ENCODE measurements around the gene SOX6.

DNA sequence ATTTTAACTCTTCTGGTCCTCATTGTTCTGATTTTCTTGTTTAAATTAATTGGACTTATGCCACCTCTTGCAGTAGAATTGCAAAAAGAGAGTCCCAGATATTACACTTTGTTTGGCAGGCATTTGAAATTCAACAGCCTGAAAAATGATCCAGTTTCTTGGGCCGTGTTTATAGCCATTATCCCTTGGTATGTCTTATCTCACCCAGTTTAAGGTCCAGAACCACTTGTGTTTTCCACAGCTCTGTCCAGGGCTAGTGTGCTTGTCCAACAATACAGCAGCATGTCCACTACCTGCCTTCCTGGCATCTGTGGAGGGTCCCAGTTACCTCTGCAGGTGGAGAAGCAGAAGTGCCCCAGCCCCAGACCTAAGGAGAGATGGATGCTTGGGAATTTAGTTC, 397.4 kb downstream of the SOX6 start:
- TF ChIP-seq, protein P1, sequence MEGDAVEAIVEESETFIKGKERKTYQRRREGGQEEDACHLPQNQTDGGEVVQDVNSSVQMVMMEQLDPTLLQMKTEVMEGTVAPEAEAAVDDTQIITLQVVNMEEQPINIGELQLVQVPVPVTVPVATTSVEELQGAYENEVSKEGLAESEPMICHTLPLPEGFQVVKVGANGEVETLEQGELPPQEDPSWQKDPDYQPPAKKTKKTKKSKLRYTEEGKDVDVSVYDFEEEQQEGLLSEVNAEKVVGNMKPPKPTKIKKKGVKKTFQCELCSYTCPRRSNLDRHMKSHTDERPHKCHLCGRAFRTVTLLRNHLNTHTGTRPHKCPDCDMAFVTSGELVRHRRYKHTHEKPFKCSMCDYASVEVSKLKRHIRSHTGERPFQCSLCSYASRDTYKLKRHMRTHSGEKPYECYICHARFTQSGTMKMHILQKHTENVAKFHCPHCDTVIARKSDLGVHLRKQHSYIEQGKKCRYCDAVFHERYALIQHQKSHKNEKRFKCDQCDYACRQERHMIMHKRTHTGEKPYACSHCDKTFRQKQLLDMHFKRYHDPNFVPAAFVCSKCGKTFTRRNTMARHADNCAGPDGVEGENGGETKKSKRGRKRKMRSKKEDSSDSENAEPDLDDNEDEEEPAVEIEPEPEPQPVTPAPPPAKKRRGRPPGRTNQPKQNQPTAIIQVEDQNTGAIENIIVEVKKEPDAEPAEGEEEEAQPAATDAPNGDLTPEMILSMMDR (conservative IDR thresholded peaks at IDR 0.05; ENCODE audit: low read length), result no peak
- no peak for TF ChIP-seq EZH2phosphoT487 (IDR thresholded peaks at IDR 0.05; ENCODE audit: borderline replicate concordance, low read depth, low read length)

Data from OCI-LY7 (cell line).